GM21528 (cell line): Measurements from ENCODE around the gene GNAT2.

ENCODE experiments used
- ATAC-seq: cut with Tn5 transposase; IDR thresholded peaks from one replicate; pipeline ENCODE4 v1.9.1; 2021; ENCODE audit warnings: mild to moderate bottlenecking, moderate library complexity; ENCODE audit not compliant: unreplicated experiment, low FRiP score

Gene GNAT2

DNA sequence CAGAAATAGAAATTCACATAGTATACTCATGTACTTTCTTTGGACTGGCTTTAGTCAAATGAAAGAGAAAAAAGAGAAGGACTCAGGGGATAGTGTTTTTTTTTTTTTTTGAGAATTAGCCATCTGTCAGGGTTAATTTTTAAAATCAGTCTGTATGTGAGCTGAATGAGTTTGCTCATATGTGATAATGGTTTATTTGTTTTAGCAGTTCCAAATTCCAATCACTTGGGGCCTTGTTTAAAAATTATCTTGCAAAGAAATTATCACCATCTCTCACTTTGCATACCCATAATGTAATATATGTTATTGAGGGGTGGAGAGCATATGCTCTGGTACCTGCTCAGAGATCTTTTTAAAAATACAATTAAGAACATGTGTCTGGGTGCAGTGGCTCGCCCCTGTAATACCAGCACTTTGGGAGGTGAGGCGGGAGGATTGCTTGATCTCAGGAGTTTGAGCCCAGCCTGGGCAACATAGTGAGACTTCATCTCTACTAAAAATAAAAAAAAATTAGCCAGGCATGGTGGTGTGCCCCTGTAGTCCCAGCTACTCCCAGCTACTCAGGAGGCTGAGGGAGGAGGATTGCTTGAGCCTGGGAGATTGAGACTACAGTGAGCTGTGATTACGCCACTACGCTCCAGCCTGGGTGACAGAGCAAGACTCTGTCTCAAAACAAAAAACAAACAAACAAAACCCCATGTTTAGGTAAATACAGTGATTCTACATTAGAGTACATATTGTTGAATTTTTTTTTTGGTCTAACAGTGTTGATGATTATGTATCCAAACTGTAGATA is 51.3 kb downstream of the GNAT2 start:
- ATAC-seq: no peak

- no peak for ATAC-seq
These were observed 52.4 kb downstream of the GNAT2 start for GRCh38 chr1:109566982-109567381.

GRCh38 chr1:109565241-109565640 is 54.2 kb downstream of the GNAT2 start:
- no peak for ATAC-seq

- no peak for ATAC-seq
These were observed 55.1 kb downstream of the GNAT2 start for GRCh38 chr1:109564194-109564878.

DNA sequence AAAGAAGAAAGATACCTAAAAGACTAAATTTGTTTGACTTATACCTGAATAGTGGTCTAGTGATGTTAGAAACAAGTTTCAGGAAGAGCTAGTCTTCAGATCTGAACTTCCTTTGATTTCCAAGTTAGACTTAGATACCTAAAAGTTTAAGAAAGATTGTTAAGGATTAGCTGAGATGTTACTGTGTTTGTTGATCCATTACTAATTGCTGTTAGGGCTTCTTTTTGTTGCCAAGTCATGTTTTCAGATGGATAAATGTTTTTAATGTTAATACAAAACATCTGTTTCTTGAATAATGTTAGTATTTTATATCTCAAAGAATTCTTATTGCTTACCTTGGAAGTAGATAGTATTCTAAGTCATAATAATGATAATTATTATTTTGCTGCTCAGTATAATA is 59.4 kb downstream of the GNAT2 start:
- no peak for ATAC-seq

GRCh38 chr1:109557520-109557919 is 61.9 kb downstream of the GNAT2 start:
- no peak for ATAC-seq

DNA sequence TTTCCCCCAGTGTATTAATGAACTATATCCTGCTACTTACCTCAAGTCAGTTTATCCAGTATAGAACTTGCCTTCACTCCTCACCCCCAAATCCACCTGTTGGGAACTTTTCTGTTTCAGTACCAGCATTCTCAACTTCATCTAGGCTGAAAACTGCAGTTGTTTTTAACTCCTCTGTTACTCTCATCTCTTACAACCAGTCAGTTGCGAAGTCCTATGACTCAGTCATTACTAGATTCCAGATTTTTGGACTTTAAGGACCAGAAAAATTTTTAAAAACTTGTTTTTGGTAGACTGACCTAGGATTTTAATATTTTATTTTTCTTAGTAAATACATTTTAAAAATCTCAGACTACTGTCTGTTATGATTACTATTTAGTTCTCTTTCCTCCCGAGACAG is 62.9 kb downstream of the GNAT2 start:
- no peak for ATAC-seq
